LoVo (cell line): Measurements from ENCODE around the gene GZF1.

Experiments used
- DNase-seq: peaks from one replicate; pipeline ENCODE4 v3.0.0-alpha.2; 2016; ENCODE audit warnings: low spot score

Gene GZF1

GRCh38 chr20:23370274-23370673, 8.3 kb downstream of the GZF1 start:
- DNase-seq, result no peak

- no peak for DNase-seq
These were observed 8.9 kb downstream of the GZF1 start for GRCh38 chr20:23370873-23371272.

GRCh38 chr20:23371496-23371895, 9.5 kb downstream of the GZF1 start:
- DNase-seq, result no peak

GRCh38 chr20:23374441-23374840, 12.5 kb downstream of the GZF1 start:
- no peak for DNase-seq

- no peak for DNase-seq
These were observed 13.8 kb downstream of the GZF1 start for GRCh38 chr20:23375827-23376226.

- no peak for DNase-seq
These were observed 17.8 kb downstream of the GZF1 start for GRCh38 chr20:23379772-23380171.

GRCh38 chr20:23381876-23382275, 19.9 kb downstream of the GZF1 start:
- no peak for DNase-seq

GRCh38 chr20:23386304-23387117, 24.5 kb downstream of the GZF1 start:
- DNase-seq, result no peak

GRCh38 chr20:23387118-23387443, 25.1 kb downstream of the GZF1 start:
- no peak for DNase-seq

- no peak for DNase-seq
These were observed 28.3 kb downstream of the GZF1 start for GRCh38 chr20:23390091-23390774.

GRCh38 chr20:23391707-23392310, 29.8 kb downstream of the GZF1 start:
- DNase-seq, result no peak

- DNase-seq, result no peak
These were observed 32.2 kb downstream of the GZF1 start for GRCh38 chr20:23393996-23394775.

- no peak for DNase-seq
These were observed 35.1 kb downstream of the GZF1 start for GRCh38 chr20:23396950-23397627.

GRCh38 chr20:23397961-23398360, 36.0 kb downstream of the GZF1 start:
- DNase-seq, result no peak

GRCh38 chr20:23399568-23400241, 37.7 kb downstream of the GZF1 start:
- no peak for DNase-seq

- DNase-seq, result no peak
These were observed 39.1 kb downstream of the GZF1 start for GRCh38 chr20:23401051-23401450.

- no peak for DNase-seq
These were observed 41.8 kb downstream of the GZF1 start for GRCh38 chr20:23403751-23404150.

- no peak for DNase-seq
These were observed 42.2 kb downstream of the GZF1 start for GRCh38 chr20:23404196-23404595.

- no peak for DNase-seq
These were observed 44.9 kb downstream of the GZF1 start for GRCh38 chr20:23406880-23407279.

GRCh38 chr20:23407781-23408464, 45.9 kb downstream of the GZF1 start:
- DNase-seq, result no peak

- DNase-seq, result no peak
These were observed 47.0 kb downstream of the GZF1 start for GRCh38 chr20:23408957-23409356.
